Spinal cord (tissue), 10 donors: Measurements from ENCODE around the gene MAP3K4. TPM values are rescaled to one million over a fixed set of nuclear protein-coding genes. Genes with fewer than 3 reads are reported as not detected.
"Not testable (repeated sequence)": the region's sequence is repeated elsewhere in the genome, so short reads cannot be mapped to it uniquely, and the experiment has no call there.

Experiments
- DNase-seq, 6 donors: peaks; one replicate each; pipeline versions ENCODE4 v3.0.0 to v3.0.0-alpha.2; 2013 to 2015; ENCODE audit warnings: low spot score in 6 of 6, low read depth in 4 of 6
- H3K27ac ChIP-seq: one replicate; pipeline ENCODE4 v1.5.1; 2013; ENCODE audit warnings: low read depth, low read length, control low read depth
- H3K27me3 ChIP-seq: one replicate; pipeline ENCODE4 v1.6.1; 2013; ENCODE audit warnings: low read length; ENCODE audit not compliant: control insufficient read depth, insufficient read depth
- H3K36me3 ChIP-seq: one replicate; pipeline ENCODE4 v1.6.1; 2013; ENCODE audit warnings: low read length; ENCODE audit not compliant: control insufficient read depth, insufficient read depth
- H3K4me1 ChIP-seq: one replicate; pipeline ENCODE4 v1.6.1; 2013; ENCODE audit warnings: low read length; ENCODE audit not compliant: control insufficient read depth, insufficient read depth
- H3K4me3 ChIP-seq: one replicate; pipeline ENCODE4 v1.5.1; 2013; ENCODE audit warnings: low read depth, low read length, control low read depth
- H3K9me3 ChIP-seq: one replicate; pipeline ENCODE4 v1.6.1; 2013; ENCODE audit warnings: low read length; ENCODE audit not compliant: control insufficient read depth, insufficient read depth
- WGBS: methylation state at CpG from one replicate; pipeline ENCODE4 v1.1.5; 2013; ENCODE audit warnings: missing lambda C conversion rate; ENCODE audit not compliant: insufficient coverage; 5-methylcytosine and 5-hydroxymethylcytosine counted together
- polyA plus RNA-seq, 2 donors: library from polyadenylated mRNA; unstranded; fragments of 120-200 nt; gene quantifications; one replicate each; pipeline ENCODE4 v1.2.1, GENCODE V29; 2013; ENCODE audit not compliant: insufficient read length in 2 of 2
- total RNA-seq, 2 donors: library from RNA; depleted of rRNA in 1 of 2; stranded (reverse); fragments of 120-200 nt in 1 of 2; fragments of >200 nt in 1 of 2; gene quantifications; one replicate each; pipeline versions ENCODE4 v1.2.3 to v1.2.4, GENCODE V29; 2013 to 2014
- donor health status: healthy.

Gene MAP3K4
- total and polyA plus RNA-seq, 4 donors: 32.0 to 48.1 (median 41.6) TPM

DNA sequence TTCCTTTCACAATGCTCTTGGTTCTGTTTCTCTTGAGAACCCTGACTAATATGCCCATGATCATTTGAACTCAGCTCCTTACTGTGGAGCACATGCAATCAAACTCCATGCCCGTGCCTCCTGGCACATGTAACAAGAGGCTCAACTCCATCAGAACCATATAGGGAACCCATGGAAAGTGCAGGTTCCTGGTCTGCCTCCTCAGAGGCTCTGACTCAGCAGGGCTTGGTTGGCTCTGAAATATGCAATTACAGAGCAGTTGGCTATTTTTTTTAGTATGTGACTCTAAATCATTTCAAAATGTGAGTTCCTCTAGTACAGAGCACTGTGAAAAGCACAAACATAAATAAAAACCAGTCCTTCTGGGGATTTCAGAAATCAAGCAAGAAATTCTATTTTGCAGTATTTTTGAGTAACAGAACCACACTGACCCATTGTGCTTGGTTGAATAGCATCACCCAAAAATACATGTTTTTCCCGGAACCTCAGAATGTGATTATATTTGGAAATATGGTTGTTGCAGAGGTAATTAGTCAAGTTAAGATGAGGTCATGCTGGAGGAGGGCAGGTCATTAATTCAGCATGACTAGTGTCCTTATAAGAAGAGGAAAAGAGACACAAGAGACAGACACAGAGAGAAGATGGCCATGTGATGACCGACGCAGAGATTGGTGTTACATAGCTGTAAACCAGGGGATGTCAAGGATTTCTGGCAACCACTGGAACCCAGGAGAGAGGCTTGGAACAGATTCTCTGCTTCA lies 13.2 kb upstream of the MAP3K4 start:
- no peak for DNase-seq
- Histone ChIP-seq H3K4me1 (peaks cover 14% of the 10 kb centered on the region), H3K27ac (no peak overlapping the region), H3K4me3 (no peak overlapping the region), H3K27me3 (no peaks in the 10 kb centered on the region), H3K9me3 (no peaks in the 10 kb centered on the region), H3K36me3 (no peaks in the 10 kb centered on the region)
- WGBS: 86% methylated on average over 4 of the region's 4 CpGs

DNA sequence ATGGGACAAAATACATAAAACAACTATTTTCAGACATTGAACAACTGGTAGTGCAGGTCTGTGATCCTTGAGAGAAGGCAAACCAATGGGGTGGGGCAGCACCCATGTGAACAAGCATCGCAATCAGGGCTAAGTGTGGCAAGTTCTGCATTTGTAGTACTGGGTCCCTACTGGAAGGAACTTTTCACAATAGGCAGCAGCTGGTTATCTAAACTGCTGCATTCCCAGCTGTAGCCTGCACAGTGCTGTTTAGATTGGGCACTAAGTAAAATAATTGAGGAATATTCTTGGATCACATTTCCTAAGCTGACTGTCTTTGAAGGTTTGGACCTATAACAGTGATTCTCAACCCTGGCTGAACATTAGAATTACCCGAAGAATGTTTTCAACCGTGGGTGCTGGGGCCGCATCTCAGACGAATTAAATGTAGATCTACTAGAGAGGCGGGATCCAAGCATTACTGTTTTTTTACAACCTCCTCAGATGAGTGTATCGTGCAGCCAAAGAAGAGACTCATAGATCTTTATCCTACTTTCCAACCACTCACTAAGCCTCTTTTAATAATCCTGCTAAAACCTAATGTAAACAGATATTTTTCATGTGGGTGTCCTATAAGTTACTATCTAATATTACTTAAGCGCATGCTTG lies 12.4 kb upstream of the MAP3K4 start:
- H3K27ac ChIP-seq: no peak overlapping the region
- no peaks in the 10 kb centered on the region for H3K27me3 ChIP-seq
- H3K9me3 ChIP-seq: peaks cover 3% of the 10 kb centered on the region
- no peaks in the 10 kb centered on the region for H3K36me3 ChIP-seq
- DNase-seq: no peak
- H3K4me1 ChIP-seq: peaks cover 9% of the 10 kb centered on the region
- H3K4me3 ChIP-seq: no peak overlapping the region
- WGBS: 100% methylated on average over 5 of the region's 8 CpGs

DNA sequence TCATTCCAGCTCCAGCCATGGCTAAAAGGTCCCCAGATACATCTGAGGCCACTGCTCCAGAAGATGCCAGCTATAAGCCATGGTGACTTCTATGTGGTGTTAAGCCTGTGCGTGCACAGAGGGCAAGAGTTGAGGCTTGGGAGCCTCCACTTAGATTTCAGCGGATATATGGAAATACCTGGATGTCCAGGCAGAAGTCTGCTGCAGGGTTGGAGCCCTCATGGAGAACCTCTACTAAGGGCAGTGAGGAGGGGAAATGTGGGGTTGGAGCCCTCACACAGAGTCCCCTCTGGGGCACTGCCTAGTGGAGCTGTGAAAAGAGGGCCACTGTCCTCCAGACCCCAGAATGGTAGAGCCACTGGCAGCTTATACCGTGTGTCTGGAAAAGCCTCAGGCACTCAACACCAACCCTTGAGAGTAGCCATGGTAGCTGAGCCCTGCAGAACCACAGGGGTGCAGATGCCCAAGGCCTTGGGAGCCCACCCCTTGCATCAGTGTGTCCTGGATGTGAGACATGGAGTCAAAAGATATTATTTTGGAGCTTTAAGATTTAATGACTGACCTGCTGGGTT lies 8.1 kb upstream of the MAP3K4 start:
- WGBS: 100% methylated on average over 3 of the region's 3 CpGs
- H3K27ac ChIP-seq, H3K4me1 ChIP-seq, DNase-seq, H3K27me3 ChIP-seq, H3K4me3 ChIP-seq, H3K36me3 ChIP-seq, H3K9me3 ChIP-seq: not testable (repeated sequence)

DNA sequence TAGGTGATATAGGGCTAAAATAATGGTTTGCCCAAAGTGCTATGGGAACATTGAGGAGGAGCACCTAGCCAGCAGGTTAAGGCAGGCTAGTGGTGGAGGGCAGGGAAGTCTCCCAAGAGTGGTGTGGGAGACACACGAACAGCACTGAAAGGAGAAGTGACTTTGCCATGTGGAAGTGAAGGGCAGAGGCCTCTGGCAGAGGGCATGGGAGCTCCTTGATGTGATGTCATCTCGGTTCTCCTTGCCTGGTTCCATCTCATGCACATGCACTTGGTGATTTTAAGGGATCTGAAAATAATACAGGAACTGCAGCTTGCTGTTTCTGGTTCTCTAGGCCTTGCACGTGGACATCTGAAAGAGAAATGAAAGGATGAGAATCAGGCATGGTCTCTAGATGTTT lies 4.7 kb upstream of the MAP3K4 start:
- Histone ChIP-seq H3K27ac (no peak overlapping the region), H3K36me3 (no peaks in the 10 kb centered on the region), H3K4me1 (no peaks in the 10 kb centered on the region), H3K4me3 (no peak overlapping the region), H3K9me3 (peaks cover 3% of the 10 kb centered on the region), H3K27me3 (no peaks in the 10 kb centered on the region)
- DNase-seq: no peak
- 89% methylated on average over 3 of the region's 3 CpGs for WGBS

GRCh38 chr6:160987265-160987664 lies 4.3 kb upstream of the MAP3K4 start:
- no peaks in the 10 kb centered on the region for H3K4me1 ChIP-seq
- H3K27me3 ChIP-seq: no peaks in the 10 kb centered on the region
- peaks cover 3% of the 10 kb centered on the region for H3K9me3 ChIP-seq
- WGBS: no CpG with 5 or more reads among the region's 3 CpGs
- no peaks in the 10 kb centered on the region for H3K36me3 ChIP-seq
- H3K4me3 ChIP-seq: no peak overlapping the region
- no peak for DNase-seq
- H3K27ac ChIP-seq: no peak overlapping the region

GRCh38 chr6:160990847-160991405 lies 643 bp upstream of the MAP3K4 start:
- DNase-seq: peak in 1 of 6 donors; percentile 7
- no peaks in the 10 kb centered on the region for H3K36me3 ChIP-seq
- no peaks in the 10 kb centered on the region for H3K27me3 ChIP-seq
- peak overlapping the region; percentile 67 for H3K27ac ChIP-seq
- H3K4me3 ChIP-seq: peak overlapping the region; percentile 88
- WGBS: 0% methylated on average over 10 of the region's 15 CpGs
- peaks cover 3% of the 10 kb centered on the region for H3K4me1 ChIP-seq
- H3K9me3 ChIP-seq: no peaks in the 10 kb centered on the region

GRCh38 chr6:160992061-160992979 lies 751 bp downstream of the MAP3K4 start:
- no peaks in the 10 kb centered on the region for H3K36me3 ChIP-seq
- no peaks in the 10 kb centered on the region for H3K27me3 ChIP-seq
- 0% methylated on average over 44 of the region's 47 CpGs for WGBS
- H3K4me1 ChIP-seq: peaks cover 3% of the 10 kb centered on the region
- H3K4me3 ChIP-seq: peak overlapping the region; percentile 88
- H3K27ac ChIP-seq: peak overlapping the region; percentile 94
- no peaks in the 10 kb centered on the region for H3K9me3 ChIP-seq
- peak; percentile 32 to 91 (median 59) for DNase-seq

DNA sequence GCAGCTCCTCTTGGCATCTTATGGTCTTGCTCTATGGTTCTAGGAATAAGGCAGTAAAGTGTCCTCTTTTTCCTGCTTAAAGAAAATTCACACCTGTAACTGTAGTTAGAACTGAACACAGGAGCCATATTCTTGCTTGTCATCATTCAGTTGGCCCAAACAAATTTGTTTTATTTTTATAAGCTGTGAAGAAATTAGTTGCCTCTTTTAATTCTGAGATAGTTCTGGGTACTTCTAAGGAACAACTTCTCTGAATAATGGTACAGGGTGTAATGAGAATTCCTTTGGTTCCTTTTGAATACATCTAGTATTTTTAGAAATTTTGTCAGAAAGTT lies 1.4 kb downstream of the MAP3K4 start:
- H3K4me3 ChIP-seq: peak overlapping the region; percentile 88
- H3K36me3 ChIP-seq: no peaks in the 10 kb centered on the region
- no peaks in the 10 kb centered on the region for H3K27me3 ChIP-seq
- H3K27ac ChIP-seq: peak overlapping the region; percentile 94
- no peaks in the 10 kb centered on the region for H3K9me3 ChIP-seq
- H3K4me1 ChIP-seq: peaks cover 3% of the 10 kb centered on the region
- DNase-seq: no peak

DNA sequence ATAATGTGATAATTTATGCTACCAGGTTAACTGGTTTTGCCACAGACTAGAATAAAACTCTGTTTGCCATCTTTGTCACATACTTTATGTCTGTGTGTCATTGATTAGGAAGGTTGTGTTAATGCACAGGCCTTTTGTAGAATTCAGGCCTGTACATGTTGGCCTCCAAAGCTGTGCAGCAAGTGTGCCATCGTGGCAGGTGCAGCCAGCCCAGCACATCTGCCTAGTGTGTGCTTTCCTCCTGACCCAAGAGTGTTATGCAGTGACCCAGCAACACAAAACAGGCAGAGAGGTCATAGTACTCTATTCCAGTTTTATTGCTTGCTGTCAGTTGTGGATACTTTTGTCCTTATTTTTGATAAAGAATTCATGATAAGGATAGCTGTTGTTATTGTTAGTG lies 3.7 kb downstream of the MAP3K4 start:
- Histone ChIP-seq H3K9me3 (no peaks in the 10 kb centered on the region), H3K27ac (no peak overlapping the region), H3K27me3 (no peaks in the 10 kb centered on the region), H3K4me3 (no peak overlapping the region), H3K36me3 (no peaks in the 10 kb centered on the region), H3K4me1 (peaks cover 3% of the 10 kb centered on the region)
- no peak for DNase-seq
- 40% methylated on average over 1 of the region's 1 CpG for WGBS
